ENCODE measurements around the gene TMEM132C.

DNA sequence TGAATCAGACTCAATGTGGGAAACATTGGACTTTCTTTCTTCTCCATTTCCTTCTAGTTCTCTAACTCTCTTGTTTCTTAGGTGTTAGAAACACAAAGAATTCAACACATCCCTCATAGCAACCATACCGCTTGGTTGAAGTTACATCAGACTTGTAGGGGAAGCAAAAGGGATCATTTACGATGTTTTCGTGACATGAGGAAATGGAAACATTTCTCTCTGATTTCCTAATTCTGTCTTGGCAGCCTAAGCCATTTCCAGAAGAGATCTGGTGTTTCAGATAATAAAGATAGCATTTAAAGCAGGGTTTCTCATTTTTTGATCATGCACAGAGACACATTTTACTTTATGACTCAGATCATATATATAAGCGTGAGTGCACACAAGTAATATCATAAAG is 202.0 kb downstream of the TMEM132C start:
- TF ChIP-seq, protein P1, sequence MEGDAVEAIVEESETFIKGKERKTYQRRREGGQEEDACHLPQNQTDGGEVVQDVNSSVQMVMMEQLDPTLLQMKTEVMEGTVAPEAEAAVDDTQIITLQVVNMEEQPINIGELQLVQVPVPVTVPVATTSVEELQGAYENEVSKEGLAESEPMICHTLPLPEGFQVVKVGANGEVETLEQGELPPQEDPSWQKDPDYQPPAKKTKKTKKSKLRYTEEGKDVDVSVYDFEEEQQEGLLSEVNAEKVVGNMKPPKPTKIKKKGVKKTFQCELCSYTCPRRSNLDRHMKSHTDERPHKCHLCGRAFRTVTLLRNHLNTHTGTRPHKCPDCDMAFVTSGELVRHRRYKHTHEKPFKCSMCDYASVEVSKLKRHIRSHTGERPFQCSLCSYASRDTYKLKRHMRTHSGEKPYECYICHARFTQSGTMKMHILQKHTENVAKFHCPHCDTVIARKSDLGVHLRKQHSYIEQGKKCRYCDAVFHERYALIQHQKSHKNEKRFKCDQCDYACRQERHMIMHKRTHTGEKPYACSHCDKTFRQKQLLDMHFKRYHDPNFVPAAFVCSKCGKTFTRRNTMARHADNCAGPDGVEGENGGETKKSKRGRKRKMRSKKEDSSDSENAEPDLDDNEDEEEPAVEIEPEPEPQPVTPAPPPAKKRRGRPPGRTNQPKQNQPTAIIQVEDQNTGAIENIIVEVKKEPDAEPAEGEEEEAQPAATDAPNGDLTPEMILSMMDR (IDR thresholded peaks at IDR 0.05; ENCODE audit: low read depth, low read length, missing input control) = no peak
- TF ChIP-seq YY1 (IDR thresholded peaks at IDR 0.05) (no peak), EGR1 (IDR thresholded peaks at IDR 0.05; ENCODE audit: low read depth in 2 of 2) (no peak), RAD21 (IDR thresholded peaks at IDR 0.05) (no peak), TAF1 (conservative IDR thresholded peaks at IDR 0.05) (no peak), HNF4A (conservative IDR thresholded peaks at IDR 0.05) (no peak), NR2F2 (IDR thresholded peaks at IDR 0.05) (no peak), SP1 (IDR thresholded peaks at IDR 0.05) (no peak), RXRA (IDR thresholded peaks at IDR 0.05) (no peak)
- TF ChIP-seq, protein P2, sequence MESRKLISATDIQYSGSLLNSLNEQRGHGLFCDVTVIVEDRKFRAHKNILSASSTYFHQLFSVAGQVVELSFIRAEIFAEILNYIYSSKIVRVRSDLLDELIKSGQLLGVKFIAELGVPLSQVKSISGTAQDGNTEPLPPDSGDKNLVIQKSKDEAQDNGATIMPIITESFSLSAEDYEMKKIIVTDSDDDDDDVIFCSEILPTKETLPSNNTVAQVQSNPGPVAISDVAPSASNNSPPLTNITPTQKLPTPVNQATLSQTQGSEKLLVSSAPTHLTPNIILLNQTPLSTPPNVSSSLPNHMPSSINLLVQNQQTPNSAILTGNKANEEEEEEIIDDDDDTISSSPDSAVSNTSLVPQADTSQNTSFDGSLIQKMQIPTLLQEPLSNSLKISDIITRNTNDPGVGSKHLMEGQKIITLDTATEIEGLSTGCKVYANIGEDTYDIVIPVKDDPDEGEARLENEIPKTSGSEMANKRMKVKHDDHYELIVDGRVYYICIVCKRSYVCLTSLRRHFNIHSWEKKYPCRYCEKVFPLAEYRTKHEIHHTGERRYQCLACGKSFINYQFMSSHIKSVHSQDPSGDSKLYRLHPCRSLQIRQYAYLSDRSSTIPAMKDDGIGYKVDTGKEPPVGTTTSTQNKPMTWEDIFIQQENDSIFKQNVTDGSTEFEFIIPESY (IDR thresholded peaks at IDR 0.05) = no peak
- TF ChIP-seq, protein P3, sequence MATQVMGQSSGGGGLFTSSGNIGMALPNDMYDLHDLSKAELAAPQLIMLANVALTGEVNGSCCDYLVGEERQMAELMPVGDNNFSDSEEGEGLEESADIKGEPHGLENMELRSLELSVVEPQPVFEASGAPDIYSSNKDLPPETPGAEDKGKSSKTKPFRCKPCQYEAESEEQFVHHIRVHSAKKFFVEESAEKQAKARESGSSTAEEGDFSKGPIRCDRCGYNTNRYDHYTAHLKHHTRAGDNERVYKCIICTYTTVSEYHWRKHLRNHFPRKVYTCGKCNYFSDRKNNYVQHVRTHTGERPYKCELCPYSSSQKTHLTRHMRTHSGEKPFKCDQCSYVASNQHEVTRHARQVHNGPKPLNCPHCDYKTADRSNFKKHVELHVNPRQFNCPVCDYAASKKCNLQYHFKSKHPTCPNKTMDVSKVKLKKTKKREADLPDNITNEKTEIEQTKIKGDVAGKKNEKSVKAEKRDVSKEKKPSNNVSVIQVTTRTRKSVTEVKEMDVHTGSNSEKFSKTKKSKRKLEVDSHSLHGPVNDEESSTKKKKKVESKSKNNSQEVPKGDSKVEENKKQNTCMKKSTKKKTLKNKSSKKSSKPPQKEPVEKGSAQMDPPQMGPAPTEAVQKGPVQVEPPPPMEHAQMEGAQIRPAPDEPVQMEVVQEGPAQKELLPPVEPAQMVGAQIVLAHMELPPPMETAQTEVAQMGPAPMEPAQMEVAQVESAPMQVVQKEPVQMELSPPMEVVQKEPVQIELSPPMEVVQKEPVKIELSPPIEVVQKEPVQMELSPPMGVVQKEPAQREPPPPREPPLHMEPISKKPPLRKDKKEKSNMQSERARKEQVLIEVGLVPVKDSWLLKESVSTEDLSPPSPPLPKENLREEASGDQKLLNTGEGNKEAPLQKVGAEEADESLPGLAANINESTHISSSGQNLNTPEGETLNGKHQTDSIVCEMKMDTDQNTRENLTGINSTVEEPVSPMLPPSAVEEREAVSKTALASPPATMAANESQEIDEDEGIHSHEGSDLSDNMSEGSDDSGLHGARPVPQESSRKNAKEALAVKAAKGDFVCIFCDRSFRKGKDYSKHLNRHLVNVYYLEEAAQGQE (IDR thresholded peaks at IDR 0.05) = no peak
- TF ChIP-seq, protein P4, sequence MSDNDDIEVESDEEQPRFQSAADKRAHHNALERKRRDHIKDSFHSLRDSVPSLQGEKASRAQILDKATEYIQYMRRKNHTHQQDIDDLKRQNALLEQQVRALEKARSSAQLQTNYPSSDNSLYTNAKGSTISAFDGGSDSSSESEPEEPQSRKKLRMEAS (IDR thresholded peaks at IDR 0.05) = no peak

All from liver (tissue), 3 donors.